ENCODE measurements around the gene XKR8.
"Not testable (repeated sequence)": the region's sequence is repeated elsewhere in the genome, so short reads cannot be mapped to it uniquely, and the experiment has no call there.

XKR8 gene

DNA sequence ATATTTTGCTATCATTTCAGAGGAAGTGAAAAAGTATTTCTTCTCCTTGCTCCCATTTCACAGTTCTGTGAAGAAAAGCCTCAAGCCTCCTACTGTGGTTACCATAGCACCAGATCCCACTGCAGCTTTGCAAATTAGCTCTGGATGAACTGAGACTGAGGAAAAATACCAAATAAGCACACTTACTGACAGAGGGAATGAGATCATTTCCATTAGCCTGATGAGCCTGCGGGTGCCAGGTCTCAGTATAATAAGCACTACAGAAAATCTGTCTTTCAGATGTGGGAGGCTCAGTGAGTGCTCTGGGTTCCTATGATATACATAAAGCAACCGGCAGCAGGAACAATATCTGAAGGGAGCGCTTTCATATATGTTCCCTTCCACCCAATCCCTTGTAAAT lies 21.4 kb downstream of the XKR8 start:
- no peak overlapping the region for H3K4me3 Mint-ChIP-seq
- H3K9me3 Mint-ChIP-seq: no peaks in the 10 kb centered on the region
- no peaks in the 10 kb centered on the region for H3K27me3 Mint-ChIP-seq (ENCODE audit: low read depth)
- no peak overlapping the region for H3K27ac Mint-ChIP-seq
- H3K4me1 Mint-ChIP-seq (ENCODE audit: low read depth): no peaks in the 10 kb centered on the region
- peaks cover 6% of the 10 kb centered on the region for H3K36me3 Mint-ChIP-seq (ENCODE audit: low read depth)
- no peak for DNase-seq (ENCODE audit: low spot score)

DNA sequence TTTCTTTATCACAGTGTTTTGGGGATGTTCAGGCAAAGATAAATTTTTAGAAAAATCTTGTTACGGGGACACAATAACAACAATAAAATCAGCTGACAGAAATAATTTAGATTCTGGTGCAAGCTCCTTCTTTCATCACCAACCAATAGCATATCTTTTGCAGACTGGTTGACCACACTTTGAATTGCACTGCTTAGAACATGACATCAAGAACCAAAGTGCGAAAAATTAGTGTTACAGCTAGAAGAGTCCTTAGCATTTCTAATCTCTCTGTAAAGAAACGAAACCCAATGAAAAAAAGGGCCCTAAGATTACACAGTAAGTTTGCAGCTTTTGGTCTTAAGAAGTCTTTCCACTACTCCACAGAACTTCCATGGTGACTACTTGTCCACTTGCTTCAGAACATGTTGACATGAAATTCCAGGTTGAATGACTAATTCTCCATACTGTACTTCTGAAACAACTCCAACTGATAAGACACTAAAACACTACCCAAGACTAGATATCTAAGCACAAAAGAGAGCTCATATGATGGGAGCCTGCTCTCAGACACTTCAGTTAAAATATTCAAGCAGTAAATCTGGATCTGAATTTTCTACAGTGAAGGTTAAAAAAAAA lies 31.3 kb downstream of the XKR8 start:
- Mint-ChIP-seq H3K27ac (peak overlapping the region; percentile 28), H3K27me3 (ENCODE audit: low read depth) (no peaks in the 10 kb centered on the region), H3K9me3 (no peaks in the 10 kb centered on the region), H3K4me3 (no peak overlapping the region), H3K36me3 (ENCODE audit: low read depth) (peaks cover 42% of the 10 kb centered on the region), H3K4me1 (ENCODE audit: low read depth) (peaks cover 32% of the 10 kb centered on the region)
- no peak for DNase-seq (ENCODE audit: low spot score)

DNA sequence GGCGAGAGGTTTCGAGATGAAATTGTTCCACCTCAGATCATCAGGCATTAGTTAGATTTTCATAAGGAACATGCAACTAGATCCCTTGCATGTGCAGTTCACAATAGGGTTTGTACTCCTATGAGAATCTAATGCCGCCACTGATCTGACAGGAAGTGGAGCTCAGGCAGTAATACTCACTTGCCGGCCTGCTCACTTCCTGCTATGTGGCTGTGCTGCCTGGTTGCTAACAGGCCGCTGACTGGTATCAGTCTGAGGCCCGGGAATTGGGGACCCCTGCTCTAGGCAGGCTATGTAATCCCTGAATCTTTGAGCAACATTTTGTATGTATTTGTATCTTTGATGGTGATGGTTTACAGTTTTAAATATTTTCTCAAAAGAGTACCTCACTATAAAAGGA lies 32.5 kb downstream of the XKR8 start:
- H3K4me3 Mint-ChIP-seq: peak overlapping the region; percentile 29
- H3K4me1 Mint-ChIP-seq (ENCODE audit: low read depth): peaks cover 33% of the 10 kb centered on the region
- H3K9me3 Mint-ChIP-seq: no peaks in the 10 kb centered on the region
- peak overlapping the region; percentile 73 for H3K27ac Mint-ChIP-seq
- peak; percentile 20 for DNase-seq (ENCODE audit: low spot score)
- H3K27me3 Mint-ChIP-seq (ENCODE audit: low read depth): no peaks in the 10 kb centered on the region
- H3K36me3 Mint-ChIP-seq (ENCODE audit: low read depth): peaks cover 50% of the 10 kb centered on the region

DNA sequence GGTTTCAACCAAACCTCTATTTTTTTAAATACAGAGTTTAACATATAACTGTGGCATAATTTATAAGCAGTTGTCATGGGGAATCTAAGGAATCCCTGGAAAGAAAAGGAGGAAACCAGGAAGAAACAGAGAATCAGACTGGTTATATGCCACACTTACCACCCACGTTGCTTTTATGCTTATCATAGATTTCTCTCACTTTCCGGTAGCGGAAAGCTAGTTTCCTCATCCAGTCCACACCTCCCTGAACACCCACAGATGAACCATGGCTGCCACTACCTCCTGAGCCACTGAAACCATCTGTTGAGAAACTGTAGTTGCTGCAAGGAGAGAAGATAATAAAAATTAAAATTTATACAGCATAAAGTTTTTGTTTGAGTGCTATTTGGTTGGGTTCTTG lies 33.5 kb downstream of the XKR8 start:
- DNase-seq (ENCODE audit: low spot score): no peak
- Mint-ChIP-seq H3K27me3 (ENCODE audit: low read depth) (no peaks in the 10 kb centered on the region), H3K27ac (peak overlapping the region; percentile 83), H3K4me1 (ENCODE audit: low read depth) (peaks cover 33% of the 10 kb centered on the region), H3K9me3 (no peaks in the 10 kb centered on the region), H3K4me3 (no peak overlapping the region), H3K36me3 (ENCODE audit: low read depth) (peaks cover 55% of the 10 kb centered on the region)

DNA sequence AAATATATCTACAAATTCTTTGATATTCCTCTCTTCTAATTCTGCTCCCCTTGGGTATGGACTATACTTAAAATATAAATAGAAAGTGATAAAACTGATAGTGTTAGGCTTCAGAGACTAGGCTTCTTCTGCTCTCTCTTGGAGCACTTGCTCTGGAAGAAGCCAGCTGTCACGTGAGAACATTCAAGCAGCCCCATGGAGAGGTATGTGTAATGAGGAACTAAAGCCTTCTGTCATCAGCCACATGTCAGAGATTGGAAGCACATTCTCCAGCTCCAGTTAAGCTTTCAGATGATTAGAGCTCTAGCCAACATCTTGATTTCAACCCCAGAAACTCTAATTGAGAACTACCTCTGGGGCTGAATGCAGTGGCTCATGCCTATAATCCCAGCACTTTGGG lies 34.3 kb downstream of the XKR8 start:
- H3K27ac Mint-ChIP-seq: no peak overlapping the region
- peaks cover 33% of the 10 kb centered on the region for H3K4me1 Mint-ChIP-seq (ENCODE audit: low read depth)
- no peak for DNase-seq (ENCODE audit: low spot score)
- H3K27me3 Mint-ChIP-seq (ENCODE audit: low read depth): no peaks in the 10 kb centered on the region
- peaks cover 51% of the 10 kb centered on the region for H3K36me3 Mint-ChIP-seq (ENCODE audit: low read depth)
- H3K4me3 Mint-ChIP-seq: no peak overlapping the region
- H3K9me3 Mint-ChIP-seq: no peaks in the 10 kb centered on the region

DNA sequence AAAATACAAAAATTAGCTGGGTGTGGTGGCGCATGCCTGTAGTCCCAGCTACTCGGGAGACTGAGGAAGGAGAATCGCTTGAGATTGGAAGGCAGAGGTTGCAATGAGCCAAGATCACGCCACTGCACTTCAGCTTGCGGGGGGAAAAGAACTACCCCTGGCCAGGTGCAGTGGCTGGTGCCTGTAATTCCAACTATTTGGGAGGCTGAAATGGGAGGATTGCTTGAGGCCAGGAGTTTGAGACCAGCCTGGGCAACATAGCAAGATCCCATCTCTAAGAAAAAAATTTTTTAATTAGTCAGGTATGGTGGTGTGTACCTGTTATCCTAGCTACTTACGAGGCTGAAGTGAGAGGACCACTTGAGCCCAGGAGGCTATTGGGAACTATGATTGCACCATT lies 34.8 kb downstream of the XKR8 start:
- H3K4me3 Mint-ChIP-seq; H3K27me3 Mint-ChIP-seq (ENCODE audit: low read depth); H3K27ac Mint-ChIP-seq; DNase-seq (ENCODE audit: low spot score); H3K9me3 Mint-ChIP-seq: not testable (repeated sequence)
- peaks cover 51% of the 10 kb centered on the region for H3K36me3 Mint-ChIP-seq (ENCODE audit: low read depth)
- H3K4me1 Mint-ChIP-seq (ENCODE audit: low read depth): peaks cover 33% of the 10 kb centered on the region

DNA sequence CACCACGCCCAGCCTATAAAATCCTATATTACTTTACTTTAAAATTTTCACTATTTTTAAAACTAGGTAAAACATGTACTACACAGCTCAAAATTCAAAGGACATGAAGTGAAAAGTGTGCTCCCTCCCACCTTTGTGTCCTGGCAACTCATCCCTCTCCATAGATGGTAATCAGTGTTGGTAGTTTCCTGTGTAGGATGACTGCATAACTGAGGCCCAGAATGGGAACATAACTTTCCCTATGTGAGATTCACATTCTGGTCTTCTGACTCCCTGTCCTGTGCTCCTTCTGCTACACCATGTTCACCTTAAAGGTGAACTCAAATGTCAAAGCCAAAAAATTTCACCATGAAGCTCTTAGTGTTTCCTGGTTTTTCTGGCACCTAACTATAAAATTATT lies 39.3 kb downstream of the XKR8 start:
- H3K27me3 Mint-ChIP-seq (ENCODE audit: low read depth): no peaks in the 10 kb centered on the region
- H3K4me1 Mint-ChIP-seq (ENCODE audit: low read depth): peaks cover 7% of the 10 kb centered on the region
- no peak overlapping the region for H3K27ac Mint-ChIP-seq
- no peak for DNase-seq (ENCODE audit: low spot score)
- no peaks in the 10 kb centered on the region for H3K9me3 Mint-ChIP-seq
- peaks cover 39% of the 10 kb centered on the region for H3K36me3 Mint-ChIP-seq (ENCODE audit: low read depth)
- no peak overlapping the region for H3K4me3 Mint-ChIP-seq

DNA sequence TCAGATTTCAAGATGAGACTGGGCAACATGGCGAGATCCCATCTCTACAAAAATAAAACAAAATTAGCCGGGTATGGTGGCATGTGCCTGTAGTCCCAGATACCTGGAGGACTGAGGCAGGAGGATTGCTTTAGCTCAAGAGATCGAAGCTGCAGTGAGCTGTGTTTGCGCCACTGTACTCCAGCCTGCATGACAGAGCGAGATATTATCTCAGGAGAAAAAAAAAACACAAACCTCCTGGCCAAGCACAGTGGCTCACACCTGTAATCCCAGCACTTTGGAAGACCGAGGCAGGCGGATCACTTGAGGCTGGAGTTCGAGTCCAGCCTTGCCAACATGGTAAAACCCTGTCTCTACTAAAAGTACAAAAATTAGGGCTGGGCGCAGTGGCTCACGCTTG lies 42.8 kb downstream of the XKR8 start:
- no peaks in the 10 kb centered on the region for H3K4me1 Mint-ChIP-seq (ENCODE audit: low read depth)
- no peak overlapping the region for H3K4me3 Mint-ChIP-seq
- peaks cover 32% of the 10 kb centered on the region for H3K36me3 Mint-ChIP-seq (ENCODE audit: low read depth)
- no peaks in the 10 kb centered on the region for H3K27me3 Mint-ChIP-seq (ENCODE audit: low read depth)
- DNase-seq (ENCODE audit: low spot score): no peak
- H3K9me3 Mint-ChIP-seq: no peaks in the 10 kb centered on the region
- H3K27ac Mint-ChIP-seq: no peak overlapping the region

DNA sequence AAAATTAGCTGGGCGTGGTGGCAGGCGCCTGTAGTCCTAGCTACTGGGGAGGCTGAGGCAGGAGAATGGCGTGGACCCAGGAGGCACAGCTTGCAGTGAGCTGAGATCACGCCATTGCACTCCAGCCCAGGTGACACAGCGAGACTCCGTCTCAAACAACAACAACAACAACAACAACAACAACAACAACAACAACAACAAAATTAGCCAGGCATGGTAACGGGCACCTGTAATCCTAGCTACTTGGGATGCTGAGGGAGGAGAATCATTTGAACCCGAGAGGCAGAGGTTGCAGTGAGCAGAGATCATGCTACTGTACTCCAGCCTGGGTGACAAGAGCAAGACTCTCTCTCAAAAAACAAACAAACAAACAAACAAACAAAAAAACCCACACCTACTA lies 43.3 kb downstream of the XKR8 start:
- H3K9me3 Mint-ChIP-seq; H3K27ac Mint-ChIP-seq; DNase-seq (ENCODE audit: low spot score); H3K27me3 Mint-ChIP-seq (ENCODE audit: low read depth); H3K4me3 Mint-ChIP-seq; H3K4me1 Mint-ChIP-seq (ENCODE audit: low read depth): not testable (repeated sequence)
- H3K36me3 Mint-ChIP-seq (ENCODE audit: low read depth): peaks cover 28% of the 10 kb centered on the region

DNA sequence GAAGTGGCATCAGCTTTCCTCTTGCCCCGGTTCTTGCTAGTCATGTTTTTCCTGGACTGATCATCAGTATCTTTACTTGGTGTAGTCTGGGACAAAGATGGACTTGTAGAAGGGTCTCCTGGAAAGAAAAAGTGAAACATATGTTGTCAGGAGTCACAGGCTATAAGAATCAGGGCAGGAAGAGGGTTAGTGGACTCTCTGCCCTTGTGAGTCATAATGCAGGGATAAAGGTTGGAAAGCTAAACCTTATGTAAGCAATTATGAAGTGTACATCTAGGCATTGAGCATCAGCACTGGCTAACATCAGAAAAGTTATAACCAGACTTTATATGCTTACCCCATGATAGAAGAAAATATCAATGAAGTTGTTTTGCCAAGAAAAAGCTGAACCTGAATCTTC lies 51.2 kb downstream of the XKR8 start:
- H3K36me3 Mint-ChIP-seq (ENCODE audit: low read depth): peaks cover 32% of the 10 kb centered on the region
- H3K27me3 Mint-ChIP-seq (ENCODE audit: low read depth): no peaks in the 10 kb centered on the region
- no peak overlapping the region for H3K27ac Mint-ChIP-seq
- DNase-seq (ENCODE audit: low spot score): no peak
- no peaks in the 10 kb centered on the region for H3K9me3 Mint-ChIP-seq
- no peaks in the 10 kb centered on the region for H3K4me1 Mint-ChIP-seq (ENCODE audit: low read depth)
- H3K4me3 Mint-ChIP-seq: no peak overlapping the region
